ENCODE measurements around the gene TMEM186. TPM values are rescaled to one million over a fixed set of nuclear protein-coding genes. Genes with fewer than 3 reads are reported as not detected.
"Not testable (repeated sequence)": the region's sequence is repeated elsewhere in the genome, so short reads cannot be mapped to it uniquely, and the experiment has no call there.

The TMEM186 gene
- total and polyA plus RNA-seq, 11 donors = 8.7 to 17.2 (median 12.4) TPM

- intact Hi-C loops (cut with DNase I) = loop anchor here (2.0 to 10.0 kb wide), 13 partner anchors 71 to 296 kb away; partner anchors contain the start of genes CARHSP1 (in 6 of the 10), ABAT (in 2 of the 10), LITAFD (in 2 of the 10) and HAPSTR1 (in 1 of the 10)
- H3K27ac ChIP-seq = peak overlapping the region in 11 of 12 donors; percentile 38 to 89 (median 76)
- TF ChIP-seq CTCF (IDR thresholded peaks at IDR 0.05) = no peak
- no peak for TF ChIP-seq POLR2A (IDR thresholded peaks at IDR 0.05)
- peaks cover 0 to 23% (median 4%) of the 10 kb centered on the region in 9 donors for H3K36me3 ChIP-seq
- ATAC-seq = peak in 1 of 4 donors; percentile 4
- H3K4me3 ChIP-seq = peak overlapping the region; percentile 71 to 100 (median 88)
- H3K27me3 ChIP-seq = no peaks in the 10 kb centered on the region
- DNase-seq = no peak
- WGBS, 4 donors = 43 to 45% (median 45%) methylated on average over 14 of the region's 14 CpGs
- H3K4me1 ChIP-seq = peaks cover 0 to 40% (median 27%) of the 10 kb centered on the region in 12 donors
- H3K9me3 ChIP-seq = no peaks in the 10 kb centered on the region
Observed at GRCh38 chr16:8796469-8797363, 723 bp downstream of the TMEM186 start.

- no peak for ATAC-seq
- Histone ChIP-seq H3K27me3 (no peaks in the 10 kb centered on the region), H3K9me3 (no peaks in the 10 kb centered on the region), H3K4me1 (peaks cover 0 to 38% (median 27%) of the 10 kb centered on the region in 12 donors), H3K27ac (no peak overlapping the region), H3K4me3 (no peak overlapping the region), H3K36me3 (peaks cover 0 to 14% (median 0%) of the 10 kb centered on the region in 9 donors)
- TF ChIP-seq CTCF (IDR thresholded peaks at IDR 0.05) (no peak), POLR2A (IDR thresholded peaks at IDR 0.05) (no peak)
- intact Hi-C loops (cut with DNase I) = loop anchor here (2.0 to 10.0 kb wide), 13 partner anchors 71 to 296 kb away; partner anchors contain the start of genes CARHSP1 (in 6 of the 10), ABAT (in 2 of the 10), LITAFD (in 2 of the 10) and HAPSTR1 (in 1 of the 10)
- DNase-seq = no peak
- 92 to 96% (median 94%) methylated on average over 8 to 10 of the region's 10 CpGs for WGBS, 4 donors
Observed at GRCh38 chr16:8795818-8796217, 1.6 kb downstream of the TMEM186 start.

GRCh38 chr16:8795091-8795490 is 2.3 kb downstream of the TMEM186 start:
- 90 to 95% (median 91%) methylated on average over 8 of the region's 8 CpGs for WGBS, 4 donors
- no peak overlapping the region for H3K4me3 ChIP-seq
- H3K36me3 ChIP-seq = peaks cover 0 to 6% (median 0%) of the 10 kb centered on the region in 9 donors
- no peak overlapping the region for H3K27ac ChIP-seq
- peaks cover 0 to 34% (median 26%) of the 10 kb centered on the region in 12 donors for H3K4me1 ChIP-seq
- no peaks in the 10 kb centered on the region for H3K9me3 ChIP-seq
- DNase-seq = no peak
- no peak for TF ChIP-seq POLR2A (IDR thresholded peaks at IDR 0.05)
- peak in 1 of 12 donors; percentile 20 for TF ChIP-seq CTCF (IDR thresholded peaks at IDR 0.05)
- no peaks in the 10 kb centered on the region for H3K27me3 ChIP-seq
- no peak for ATAC-seq
- intact Hi-C loops (cut with DNase I) = loop anchor here (5.0 to 10.0 kb wide), 11 partner anchors 72 to 297 kb away; partner anchors contain the start of genes CARHSP1 (in 5 of the 10), ABAT (in 2 of the 10), LITAFD (in 2 of the 10) and HAPSTR1 (in 1 of the 10)

GRCh38 chr16:8788578-8789172 is 8.8 kb downstream of the TMEM186 start:
- Histone ChIP-seq H3K4me1 (no peaks in the 10 kb centered on the region), H3K36me3 (no peaks in the 10 kb centered on the region), H3K27ac (no peak overlapping the region), H3K9me3 (no peaks in the 10 kb centered on the region), H3K4me3 (no peak overlapping the region), H3K27me3 (no peaks in the 10 kb centered on the region)
- intact Hi-C loops (cut with DNase I) = no loop called here
- 89 to 90% (median 90%) methylated on average over 5 to 8 of the region's 8 CpGs for WGBS, 4 donors
- ATAC-seq = no peak
- no peak for DNase-seq
- TF ChIP-seq POLR2A (IDR thresholded peaks at IDR 0.05) (no peak), CTCF (IDR thresholded peaks at IDR 0.05) (no peak)

- WGBS, 4 donors = 76 to 91% (median 79%) methylated on average over 11 of the region's 11 CpGs
- H3K27ac ChIP-seq; H3K27me3 ChIP-seq; H3K4me3 ChIP-seq; H3K36me3 ChIP-seq; H3K9me3 ChIP-seq; H3K4me1 ChIP-seq; DNase-seq; intact Hi-C loops (cut with DNase I); ATAC-seq: not testable (repeated sequence)
Observed at GRCh38 chr16:8786316-8786715, 11.1 kb downstream of the TMEM186 start.
